A549 (cell line): ENCODE results near the gene SMARCA4.

Source experiments
- CBX2 ChIP-seq: fragments of 200-600 bp; sonication (generic); IDR thresholded peaks from 2 replicates; pipeline ENCODE4 v1.6.1; 2016; ENCODE audit warnings: low read depth, mild to moderate bottlenecking, borderline replicate concordance
- HDAC2 ChIP-seq: fragments of 200-600 bp; sonication (generic); IDR thresholded peaks from 2 replicates; pipeline ENCODE4 v1.6.1; 2016
- RAD21 ChIP-seq, 2 experiments: fragments of >200 bp in 1 of 2; sonication (Bioruptor Twin) in 1 of 2; formaldehyde crosslinking in 1 of 2; IDR thresholded peaks in 1 of 2; conservative IDR thresholded peaks in 1 of 2; 2 replicates in 1 of 2; 3 replicates in 1 of 2; pipeline ENCODE4 v1.6.1; 2012 to 2018; ENCODE audit warnings: inconsistent platforms in 1 of 2
- TF ChIP-seq, protein P1 (sequence below): fragments of >200 bp; sonication (Bioruptor Twin); formaldehyde crosslinking; IDR thresholded peaks from 3 replicates; pipeline ENCODE4 v1.5.1; 2016

DNA sequence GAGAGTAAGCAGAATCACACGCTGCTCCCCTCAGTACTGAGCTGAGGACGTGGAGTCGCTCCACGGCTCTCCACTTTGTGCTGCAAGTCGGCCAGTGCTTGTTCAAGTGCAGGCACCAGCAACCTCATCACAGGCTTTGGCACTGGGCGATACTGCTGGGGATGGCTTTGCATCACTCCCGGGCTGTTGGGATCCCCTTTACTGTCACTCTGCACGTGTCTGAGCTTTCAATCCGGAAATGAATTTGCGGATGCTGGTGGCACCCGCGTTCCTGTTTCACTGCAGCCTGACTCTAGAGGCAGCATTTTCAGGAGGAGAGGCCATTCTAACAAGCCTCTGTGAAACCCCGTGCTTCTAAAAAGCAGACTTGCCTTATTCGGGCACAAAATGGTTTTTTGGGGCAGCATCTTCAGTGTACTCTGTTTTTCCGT, 19.1 kb downstream of the SMARCA4 start:
- no peak for TF ChIP-seq RAD21 (conservative IDR thresholded peaks at IDR 0.05 in 1 of 2, IDR thresholded peaks at IDR 0.05 in 1 of 2)
- TF ChIP-seq, protein P1, sequence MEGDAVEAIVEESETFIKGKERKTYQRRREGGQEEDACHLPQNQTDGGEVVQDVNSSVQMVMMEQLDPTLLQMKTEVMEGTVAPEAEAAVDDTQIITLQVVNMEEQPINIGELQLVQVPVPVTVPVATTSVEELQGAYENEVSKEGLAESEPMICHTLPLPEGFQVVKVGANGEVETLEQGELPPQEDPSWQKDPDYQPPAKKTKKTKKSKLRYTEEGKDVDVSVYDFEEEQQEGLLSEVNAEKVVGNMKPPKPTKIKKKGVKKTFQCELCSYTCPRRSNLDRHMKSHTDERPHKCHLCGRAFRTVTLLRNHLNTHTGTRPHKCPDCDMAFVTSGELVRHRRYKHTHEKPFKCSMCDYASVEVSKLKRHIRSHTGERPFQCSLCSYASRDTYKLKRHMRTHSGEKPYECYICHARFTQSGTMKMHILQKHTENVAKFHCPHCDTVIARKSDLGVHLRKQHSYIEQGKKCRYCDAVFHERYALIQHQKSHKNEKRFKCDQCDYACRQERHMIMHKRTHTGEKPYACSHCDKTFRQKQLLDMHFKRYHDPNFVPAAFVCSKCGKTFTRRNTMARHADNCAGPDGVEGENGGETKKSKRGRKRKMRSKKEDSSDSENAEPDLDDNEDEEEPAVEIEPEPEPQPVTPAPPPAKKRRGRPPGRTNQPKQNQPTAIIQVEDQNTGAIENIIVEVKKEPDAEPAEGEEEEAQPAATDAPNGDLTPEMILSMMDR, result no peak
- no peak for TF ChIP-seq CBX2
- no peak for TF ChIP-seq HDAC2
